Neural cell (in vitro differentiated cells): Measurements from ENCODE around the gene GOLGA6C. TPM values are rescaled to one million over a fixed set of nuclear protein-coding genes. Genes with fewer than 3 reads are reported as not detected.
"Not testable (repeated sequence)": the region's sequence is repeated elsewhere in the genome, so short reads cannot be mapped to it uniquely, and the experiment has no call there.

ENCODE experiments used
- H2AFZ ChIP-seq: fragments of 200-600, 300-800 bp; sonication (generic), shearing (Covaris generic); 2 replicates; pipeline ENCODE4 v1.6.0; 2014; ENCODE audit warnings: low read depth, mild to moderate bottlenecking, antibody characterized with exemption, low read length, moderate library complexity
- H3F3A ChIP-seq: fragments of 200-600 bp; shearing (Covaris generic); 2 replicates; pipeline ENCODE4 v1.6.1; 2016; ENCODE audit warnings: mild to moderate bottlenecking, moderate library complexity, mixed read lengths, antibody characterized with exemption, low read length; ENCODE audit not compliant: insufficient read depth, poor library complexity, severe bottlenecking
- H3K27ac ChIP-seq: fragments of 200-600, 300-800 bp; sonication (generic), shearing (Covaris generic); 2 replicates; pipeline ENCODE4 v1.5.1; 2014; ENCODE audit warnings: mild to moderate bottlenecking, low read length, moderate library complexity
- H3K27me3 ChIP-seq: fragments of 300-800, 200-600 bp; sonication (generic), shearing (Covaris generic); 2 replicates; pipeline ENCODE4 v1.6.0; 2014; ENCODE audit warnings: mild to moderate bottlenecking, low read depth, low read length, moderate library complexity; ENCODE audit not compliant: insufficient read depth
- H3K36me3 ChIP-seq: fragments of 300-800, 200-600 bp; sonication (generic), shearing (Covaris generic); 2 replicates; pipeline ENCODE4 v1.5.1; 2014; ENCODE audit warnings: mild to moderate bottlenecking, antibody characterized with exemption, low read length, moderate library complexity; ENCODE audit not compliant: insufficient read depth
- H3K4me2 ChIP-seq: fragments of 300-800, 200-600 bp; sonication (generic), shearing (Covaris generic); 2 replicates; pipeline ENCODE4 v1.6.0; 2014; ENCODE audit warnings: mild to moderate bottlenecking, low read length
- H3K4me3 ChIP-seq: fragments of 300-800, 200-600 bp; sonication (generic), shearing (Covaris generic); 2 replicates; pipeline ENCODE4 v1.5.1; 2014; ENCODE audit warnings: mild to moderate bottlenecking, low read length, moderate library complexity
- H3K79me2 ChIP-seq: fragments of 200-600 bp; shearing (Covaris generic); replicated peaks from 2 replicates; pipeline ENCODE4 v1.6.0; 2014; ENCODE audit warnings: mild to moderate bottlenecking, low read length, moderate library complexity; ENCODE audit not compliant: insufficient read depth
- H3K9ac ChIP-seq: fragments of 300-800, 200-600 bp; sonication (generic), shearing (Covaris generic); 2 replicates; pipeline ENCODE4 v1.6.1; 2016; ENCODE audit warnings: mild to moderate bottlenecking, low read length, mixed read lengths
- H3K9me2 ChIP-seq: fragments of 200-600 bp; shearing (Covaris generic); 2 replicates; pipeline ENCODE4 v1.6.1; 2016; ENCODE audit warnings: mild to moderate bottlenecking, low read length, mixed read lengths; ENCODE audit not compliant: insufficient read depth
- H3K9me3 ChIP-seq: fragments of 200-600, 300-800 bp; sonication (generic), shearing (Covaris generic); 2 replicates; pipeline ENCODE4 v1.6.1; 2016; ENCODE audit warnings: mild to moderate bottlenecking, mixed run types, low read length, moderate library complexity, mixed read lengths
- H4K20me1 ChIP-seq: fragments of 200-600 bp; shearing (Covaris generic); 2 replicates; pipeline ENCODE4 v1.6.1; 2016; ENCODE audit warnings: mild to moderate bottlenecking, mixed run types; ENCODE audit not compliant: insufficient read depth
- EP300 ChIP-seq: fragments of 450-650 bp; conservative IDR thresholded peaks from 2 replicates; pipeline ENCODE4 v1.6.1; 2014; ENCODE audit warnings: antibody characterized with exemption, mild to moderate bottlenecking, moderate library complexity; ENCODE audit not compliant: poor library complexity, severe bottlenecking
- EZH2 ChIP-seq: fragments of 200-600, 300-800 bp; shearing (Covaris generic), sonication (generic); IDR thresholded peaks from 2 replicates; pipeline ENCODE4 v1.6.1; 2014; ENCODE audit warnings: antibody characterized with exemption, low read length, borderline replicate concordance, mild to moderate bottlenecking; ENCODE audit not compliant: insufficient read depth, poor library complexity, severe bottlenecking
- MXI1 ChIP-seq: fragments of 450-650 bp; conservative IDR thresholded peaks from 2 replicates; pipeline ENCODE4 v1.6.1; 2014; ENCODE audit warnings: antibody characterized with exemption, mild to moderate bottlenecking; ENCODE audit not compliant: poor library complexity, severe bottlenecking
- POLR2AphosphoS5 ChIP-seq: IDR thresholded peaks from 2 replicates; pipeline ENCODE4 v1.6.1; 2012
- RAD21 ChIP-seq: fragments of 450-650 bp; conservative IDR thresholded peaks from 2 replicates; pipeline ENCODE4 v1.6.1; 2014; ENCODE audit warnings: antibody characterized with exemption, mild to moderate bottlenecking, moderate library complexity
- SMC3 ChIP-seq: fragments of 450-650 bp; conservative IDR thresholded peaks from 2 replicates; pipeline ENCODE4 v1.6.1; 2014; ENCODE audit warnings: antibody characterized with exemption, mild to moderate bottlenecking, moderate library complexity; ENCODE audit not compliant: poor library complexity
- TAF1 ChIP-seq: IDR thresholded peaks from 2 replicates; pipeline ENCODE4 v1.6.1; 2012; ENCODE audit warnings: low read depth
- polyA plus RNA-seq: library from polyadenylated mRNA; depleted of rRNA; stranded (reverse); fragments of >200 nt; gene quantifications from 2 replicates; pipeline ENCODE4 v1.2.3, GENCODE V29; 2014

GOLGA6C gene
- polyA plus RNA-seq, 1 donor from 2014 or later: not detected

DNA sequence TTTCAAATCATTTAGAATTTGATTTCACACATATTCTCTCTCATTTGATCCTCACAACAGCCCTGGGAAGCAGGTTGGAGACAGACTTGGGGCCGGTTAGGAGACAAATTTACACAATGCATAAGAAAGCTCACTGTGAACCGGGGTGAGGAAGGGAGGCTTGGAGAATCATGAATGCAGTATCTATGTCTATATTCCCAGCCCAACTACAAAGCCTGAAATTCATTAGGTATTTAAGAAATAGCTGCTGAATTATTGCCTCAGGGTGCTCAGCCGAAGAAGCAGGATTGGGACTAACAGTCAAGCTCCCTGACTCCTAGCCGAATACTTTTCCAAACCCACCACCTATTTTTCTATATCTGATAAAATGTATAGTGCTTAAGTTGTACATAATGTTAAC is 8.4 kb upstream of the GOLGA6C start:
- no peaks in the 10 kb centered on the region for H3K79me2 ChIP-seq
- no peak for TF ChIP-seq SMC3
- no peak for TF ChIP-seq TAF1
- no peak for TF ChIP-seq MXI1
- no peak for TF ChIP-seq POLR2AphosphoS5
- no peak for TF ChIP-seq EZH2
- no peak for TF ChIP-seq EP300
- TF ChIP-seq RAD21: no peak
- no peaks in the 10 kb centered on the region for H3F3A ChIP-seq
- no peaks in the 10 kb centered on the region for H3K36me3 ChIP-seq
- H3K9me3 ChIP-seq: no peaks in the 10 kb centered on the region
- H3K4me2 ChIP-seq: no peak overlapping the region
- H4K20me1 ChIP-seq: no peaks in the 10 kb centered on the region
- no peak overlapping the region for H2AFZ ChIP-seq
- no peaks in the 10 kb centered on the region for H3K9me2 ChIP-seq
- no peaks in the 10 kb centered on the region for H3K27me3 ChIP-seq
- no peak overlapping the region for H3K9ac ChIP-seq
- H3K27ac ChIP-seq: no peak overlapping the region
- H3K4me3 ChIP-seq: no peak overlapping the region

DNA sequence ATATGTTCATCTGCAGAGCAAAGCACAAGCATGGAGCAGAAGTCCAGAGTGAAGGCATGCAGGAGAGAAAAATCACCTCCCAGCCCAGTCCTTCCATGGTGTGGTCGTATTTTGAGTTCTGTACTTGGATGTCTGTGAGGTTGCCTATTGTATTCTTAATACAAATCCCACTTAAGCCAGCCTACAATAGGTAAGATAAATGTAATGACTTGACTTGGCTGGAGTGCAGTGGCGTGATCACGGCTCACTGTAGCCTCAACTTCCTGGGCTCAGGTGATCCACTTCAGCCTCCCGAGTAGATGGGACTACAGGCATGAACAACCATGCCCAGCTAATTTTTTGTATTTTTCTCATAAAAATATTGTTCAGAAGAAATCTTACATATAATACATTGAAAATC is 6.8 kb upstream of the GOLGA6C start:
- H4K20me1 ChIP-seq, H2AFZ ChIP-seq, H3K27ac ChIP-seq, H3K27me3 ChIP-seq, H3K9ac ChIP-seq, H3K9me3 ChIP-seq, H3K4me3 ChIP-seq, H3K4me2 ChIP-seq, H3K9me2 ChIP-seq, H3F3A ChIP-seq, H3K79me2 ChIP-seq, H3K36me3 ChIP-seq: not testable (repeated sequence)

DNA sequence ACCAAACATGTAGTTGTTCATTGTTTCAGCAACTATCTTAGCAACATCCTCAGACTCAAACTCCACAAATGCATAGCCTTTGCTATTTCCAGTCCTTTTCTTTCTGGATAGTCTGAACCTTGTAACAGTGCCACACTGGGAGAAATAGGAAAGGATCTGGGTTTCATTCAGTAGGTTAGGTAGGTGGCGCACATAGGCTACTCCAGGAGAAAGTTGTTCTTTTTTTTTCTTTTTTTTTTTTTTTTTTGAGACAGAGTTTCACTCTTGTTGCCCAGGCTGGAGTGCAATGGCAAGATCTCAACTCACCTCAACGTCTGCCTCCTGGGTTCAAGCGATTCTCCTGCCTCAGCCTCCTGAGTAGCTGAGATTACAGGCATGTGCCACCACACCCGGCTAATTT is 5.8 kb upstream of the GOLGA6C start:
- not testable (repeated sequence) for H3K4me3 ChIP-seq, H2AFZ ChIP-seq, H3K79me2 ChIP-seq, H3K4me2 ChIP-seq, H3K36me3 ChIP-seq, H3K9me3 ChIP-seq, H3K9me2 ChIP-seq, H4K20me1 ChIP-seq, H3F3A ChIP-seq, H3K9ac ChIP-seq, H3K27me3 ChIP-seq, H3K27ac ChIP-seq

DNA sequence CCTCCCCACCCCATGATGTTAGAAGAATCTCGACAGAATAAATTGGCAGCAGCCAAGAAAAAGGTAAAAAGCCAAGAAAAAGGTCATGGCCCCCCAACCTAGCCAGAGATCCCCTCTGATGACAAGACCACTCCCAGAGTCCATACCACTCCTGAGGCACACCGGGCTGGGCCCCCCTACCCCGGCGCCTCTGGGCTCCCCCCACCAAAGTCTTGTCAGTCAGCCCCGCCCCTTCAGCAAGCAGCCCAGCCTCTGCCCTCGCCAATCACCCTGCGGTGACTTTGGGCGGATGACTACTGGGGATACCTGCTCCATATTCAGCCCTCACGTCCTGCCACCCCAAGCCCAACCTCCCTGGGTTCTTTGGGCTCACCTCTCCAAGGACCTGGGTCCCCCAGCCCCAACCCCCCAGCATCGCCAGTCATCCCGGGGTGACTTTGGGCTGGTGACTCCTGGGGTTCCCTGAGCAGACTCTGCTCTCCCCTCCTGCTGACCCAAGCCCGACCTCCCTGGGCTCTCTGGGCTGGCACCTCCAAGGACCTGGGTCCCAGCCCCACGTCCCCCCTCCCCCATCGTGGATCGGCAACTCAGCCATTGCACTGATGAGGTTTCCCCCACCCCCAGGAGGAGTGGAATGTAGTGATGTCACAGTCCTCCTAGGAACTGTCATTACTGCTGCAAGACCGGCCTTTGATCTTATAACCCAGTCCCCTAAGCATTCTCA is 648 bp downstream of the GOLGA6C start:
- not testable (repeated sequence) for H3K9me3 ChIP-seq, H3K27me3 ChIP-seq, H3K27ac ChIP-seq

DNA sequence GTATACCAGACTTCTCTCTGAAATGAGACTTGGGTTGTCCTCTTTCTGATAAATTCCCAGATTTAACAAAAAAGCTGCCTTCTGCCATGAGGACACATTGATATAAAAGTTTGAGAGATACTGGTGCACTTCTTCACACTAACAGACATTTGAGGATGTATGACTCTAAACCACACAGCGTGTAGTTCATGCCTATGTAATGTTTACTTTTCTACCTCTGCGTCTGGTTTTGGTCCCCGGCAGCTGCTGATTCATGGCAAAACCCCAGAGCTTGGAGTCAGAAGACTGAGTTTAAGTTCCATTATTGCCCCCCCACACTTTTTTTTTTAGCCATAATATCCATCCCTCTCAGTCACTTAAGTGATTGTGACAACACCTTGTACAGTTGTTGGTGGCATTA is 1.7 kb downstream of the GOLGA6C start:
- not testable (repeated sequence) for H3K9me2 ChIP-seq, H3K4me2 ChIP-seq, H3K9me3 ChIP-seq, H3K36me3 ChIP-seq, H3K4me3 ChIP-seq, H3K9ac ChIP-seq, H3K27me3 ChIP-seq, H4K20me1 ChIP-seq, H3K27ac ChIP-seq, H2AFZ ChIP-seq, H3K79me2 ChIP-seq, H3F3A ChIP-seq

More for the DNA sequence above, 648 bp downstream of the GOLGA6C start:
- not testable (repeated sequence) for H3K4me3 ChIP-seq, H3K9me2 ChIP-seq, H2AFZ ChIP-seq, H3K79me2 ChIP-seq, H3K9ac ChIP-seq, H3K4me2 ChIP-seq, H4K20me1 ChIP-seq, H3K36me3 ChIP-seq, H3F3A ChIP-seq

DNA sequence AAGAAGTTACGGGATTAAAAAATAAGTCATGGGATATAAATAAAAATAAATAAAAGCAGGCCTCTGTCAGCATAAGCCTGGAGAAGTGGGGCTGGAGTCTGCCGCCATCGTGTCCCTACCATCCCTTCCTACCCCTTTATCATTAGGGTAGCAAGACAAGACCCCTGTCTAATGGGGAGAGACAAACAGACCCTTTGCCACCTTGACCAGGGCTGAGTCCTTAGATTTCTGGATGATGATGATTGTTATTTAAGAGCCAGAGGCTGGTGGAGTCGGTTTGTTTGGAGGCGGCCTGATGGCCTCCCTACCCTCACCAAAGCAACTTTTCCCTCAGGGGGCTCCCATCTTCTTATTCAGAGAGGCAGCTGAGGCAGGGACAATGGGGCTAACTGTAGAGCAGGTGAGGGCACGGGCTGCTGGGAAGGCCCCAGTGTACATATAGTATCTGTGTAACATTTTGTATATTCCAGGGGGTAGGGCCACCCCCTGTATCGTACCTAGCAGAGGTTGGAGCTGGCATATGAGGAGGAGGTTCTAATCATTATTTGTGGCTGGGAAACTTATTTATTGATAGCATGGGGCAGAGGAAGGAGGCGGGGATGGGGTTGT is 15.7 kb downstream of the GOLGA6C start:
- not testable (repeated sequence) for H3K79me2 ChIP-seq, H3F3A ChIP-seq, H3K27ac ChIP-seq, H3K4me3 ChIP-seq, H3K27me3 ChIP-seq, H3K9me3 ChIP-seq, H3K36me3 ChIP-seq, H4K20me1 ChIP-seq, H2AFZ ChIP-seq, H3K4me2 ChIP-seq, H3K9me2 ChIP-seq, H3K9ac ChIP-seq
